Natural killer cell (primary cell): Measurements from ENCODE around the gene PCYT1A. TPM values are rescaled to one million over a fixed set of nuclear protein-coding genes. Genes with fewer than 3 reads are reported as not detected.
"Not testable (repeated sequence)": the region's sequence is repeated elsewhere in the genome, so short reads cannot be mapped to it uniquely, and the experiment has no call there.

Experiments used
- ATAC-seq, 3 donors: fragments of 150-1000 bp in 2 of 3; fragments of 200-7000 bp in 1 of 3; cut with Tn5 transposase; 1 replicate in 1 of 3; 2 replicates in 2 of 3; pipeline ENCODE4 v1.10.0; 2021; ENCODE audit warnings: mild to moderate bottlenecking in 2 of 3, moderate library complexity in 2 of 3
- DNase-seq, 2 donors: peaks; one replicate each; pipeline versions ENCODE4 v3.0.0 to v3.0.0-alpha.2; 2013 to 2021; ENCODE audit warnings: mixed read lengths in 1 of 2
- H3K27ac ChIP-seq: one replicate; pipeline ENCODE4 v1.5.1; 2013; ENCODE audit warnings: mild to moderate bottlenecking, low read length
- H3K27me3 ChIP-seq: one replicate; pipeline ENCODE4 v1.6.1; 2013; ENCODE audit warnings: low read length; ENCODE audit not compliant: control insufficient read depth, insufficient read depth
- H3K36me3 ChIP-seq: one replicate; pipeline ENCODE4 v1.6.1; 2013; ENCODE audit warnings: low read length; ENCODE audit not compliant: control insufficient read depth, insufficient read depth
- H3K4me1 ChIP-seq: one replicate; pipeline ENCODE4 v1.6.1; 2013; ENCODE audit warnings: low read length; ENCODE audit not compliant: control insufficient read depth, insufficient read depth
- H3K4me3 ChIP-seq: one replicate; pipeline ENCODE4 v1.5.1; 2013; ENCODE audit warnings: low read length
- H3K9me3 ChIP-seq: one replicate; pipeline ENCODE4 v1.6.1; 2013; ENCODE audit warnings: low read length; ENCODE audit not compliant: control insufficient read depth, insufficient read depth
- H3K27ac Mint-ChIP-seq, 2 donors: one replicate each; pipeline ENCODE4 v1.8.0; 2022; ENCODE audit warnings: mild to moderate bottlenecking in 2 of 2, mixed read lengths in 2 of 2, moderate library complexity in 1 of 2
- H3K27me3 Mint-ChIP-seq, 2 donors: one replicate each; pipeline ENCODE4 v1.8.0; 2022; ENCODE audit warnings: low read depth in 2 of 2, mixed read lengths in 2 of 2
- H3K36me3 Mint-ChIP-seq: one replicate; pipeline ENCODE4 v1.8.0; 2022; ENCODE audit warnings: mixed read lengths
- H3K4me1 Mint-ChIP-seq, 2 donors: one replicate each; pipeline ENCODE4 v1.8.0; 2022; ENCODE audit warnings: mixed read lengths in 2 of 2
- H3K4me3 Mint-ChIP-seq: one replicate; pipeline ENCODE4 v1.8.0; 2022; ENCODE audit warnings: mild to moderate bottlenecking, moderate library complexity, mixed read lengths
- H3K9me3 Mint-ChIP-seq, 2 donors: one replicate each; pipeline ENCODE4 v1.8.0; 2022; ENCODE audit warnings: mixed read lengths in 2 of 2
- WGBS: methylation state at CpG from one replicate; pipeline ENCODE4 v1.1.7; 2013; ENCODE audit warnings: missing lambda C conversion rate; ENCODE audit not compliant: insufficient coverage; 5-methylcytosine and 5-hydroxymethylcytosine counted together
- intact Hi-C: fragments of 100-400 bp; cut with micrococcal nuclease; formaldehyde crosslinking; loops from one replicate; pipeline ENCODE4 v1.14.2; 2022
- total RNA-seq, 4 donors: library from RNA; stranded (reverse); fragments of 120-200 nt in 1 of 4; gene quantifications; one replicate each; pipeline versions ENCODE4 v1.2.3 to v1.2.4, GENCODE V29; 2013 to 2022
- TF ChIP-seq, protein P1 (sequence below): fragments of 200-600 bp; IDR thresholded peaks from one replicate; pipeline ENCODE4 v1.8.0; 2022; ENCODE audit warnings: antibody characterized with exemption

Gene PCYT1A
- total RNA-seq, 3 donors from 2014 or later (not counting 1 experiment from before 2014, with no cell fraction given): 105 to 123 (median 110) TPM

GRCh38 chr3:196215493-196216020 is 72.0 kb downstream of the PCYT1A start:
- Histone ChIP-seq H3K36me3 (no peaks in the 10 kb centered on the region), H3K9me3 (no peaks in the 10 kb centered on the region), H3K4me3 (no peak overlapping the region), H3K27ac (no peak overlapping the region), H3K27me3 (no peaks in the 10 kb centered on the region), H3K4me1 (peaks cover 19% of the 10 kb centered on the region)
- peaks cover 14 to 16% of the 10 kb centered on the region in 2 donors for H3K4me1 Mint-ChIP-seq
- no peak for DNase-seq
- WGBS: 81% methylated on average over 10 of the region's 10 CpGs
- H3K27me3 Mint-ChIP-seq: no peaks in the 10 kb centered on the region
- no peak for ATAC-seq
- intact Hi-C loops: no loop called here
- no peaks in the 10 kb centered on the region for H3K9me3 Mint-ChIP-seq
- H3K27ac Mint-ChIP-seq: peak overlapping the region in 1 of 2 donors; percentile 15
- TF ChIP-seq, protein P1, sequence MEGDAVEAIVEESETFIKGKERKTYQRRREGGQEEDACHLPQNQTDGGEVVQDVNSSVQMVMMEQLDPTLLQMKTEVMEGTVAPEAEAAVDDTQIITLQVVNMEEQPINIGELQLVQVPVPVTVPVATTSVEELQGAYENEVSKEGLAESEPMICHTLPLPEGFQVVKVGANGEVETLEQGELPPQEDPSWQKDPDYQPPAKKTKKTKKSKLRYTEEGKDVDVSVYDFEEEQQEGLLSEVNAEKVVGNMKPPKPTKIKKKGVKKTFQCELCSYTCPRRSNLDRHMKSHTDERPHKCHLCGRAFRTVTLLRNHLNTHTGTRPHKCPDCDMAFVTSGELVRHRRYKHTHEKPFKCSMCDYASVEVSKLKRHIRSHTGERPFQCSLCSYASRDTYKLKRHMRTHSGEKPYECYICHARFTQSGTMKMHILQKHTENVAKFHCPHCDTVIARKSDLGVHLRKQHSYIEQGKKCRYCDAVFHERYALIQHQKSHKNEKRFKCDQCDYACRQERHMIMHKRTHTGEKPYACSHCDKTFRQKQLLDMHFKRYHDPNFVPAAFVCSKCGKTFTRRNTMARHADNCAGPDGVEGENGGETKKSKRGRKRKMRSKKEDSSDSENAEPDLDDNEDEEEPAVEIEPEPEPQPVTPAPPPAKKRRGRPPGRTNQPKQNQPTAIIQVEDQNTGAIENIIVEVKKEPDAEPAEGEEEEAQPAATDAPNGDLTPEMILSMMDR: no peak
- H3K4me3 Mint-ChIP-seq: no peak overlapping the region
- no peaks in the 10 kb centered on the region for H3K36me3 Mint-ChIP-seq

DNA sequence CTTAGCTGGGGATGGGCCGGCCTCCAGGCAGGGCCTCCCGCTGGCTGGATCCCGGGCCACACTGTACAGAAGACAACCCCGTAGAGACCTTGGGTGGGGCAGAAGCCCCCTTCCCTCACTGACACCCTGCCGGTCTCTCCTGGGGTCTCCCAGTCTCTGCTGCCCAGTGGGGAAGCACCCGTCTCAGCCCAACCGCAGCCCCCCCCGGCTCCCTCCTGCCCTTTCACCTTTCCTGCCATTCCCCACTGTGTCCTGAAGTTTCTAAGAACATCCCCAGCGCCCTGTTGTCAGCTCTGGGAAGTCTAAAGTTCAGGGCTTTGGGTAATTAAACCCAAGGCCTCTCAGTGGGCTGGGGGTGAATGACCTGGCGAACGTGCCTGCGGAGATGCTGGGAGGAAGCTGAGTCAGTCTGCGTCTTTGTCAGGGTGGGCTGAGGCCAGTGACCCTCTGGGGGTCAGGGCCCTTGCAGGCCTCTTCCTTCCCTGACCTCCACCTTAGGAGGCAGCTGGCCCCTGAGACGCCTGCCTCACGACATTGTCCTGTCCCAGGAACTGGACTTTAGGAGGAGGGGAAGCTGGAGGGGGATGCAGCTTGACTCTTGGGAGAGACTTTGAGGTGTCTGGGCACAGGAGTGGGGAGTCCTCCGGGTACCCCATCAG is 72.6 kb downstream of the PCYT1A start:
- WGBS: 87% methylated on average over 16 of the region's 16 CpGs
- DNase-seq: no peak

DNA sequence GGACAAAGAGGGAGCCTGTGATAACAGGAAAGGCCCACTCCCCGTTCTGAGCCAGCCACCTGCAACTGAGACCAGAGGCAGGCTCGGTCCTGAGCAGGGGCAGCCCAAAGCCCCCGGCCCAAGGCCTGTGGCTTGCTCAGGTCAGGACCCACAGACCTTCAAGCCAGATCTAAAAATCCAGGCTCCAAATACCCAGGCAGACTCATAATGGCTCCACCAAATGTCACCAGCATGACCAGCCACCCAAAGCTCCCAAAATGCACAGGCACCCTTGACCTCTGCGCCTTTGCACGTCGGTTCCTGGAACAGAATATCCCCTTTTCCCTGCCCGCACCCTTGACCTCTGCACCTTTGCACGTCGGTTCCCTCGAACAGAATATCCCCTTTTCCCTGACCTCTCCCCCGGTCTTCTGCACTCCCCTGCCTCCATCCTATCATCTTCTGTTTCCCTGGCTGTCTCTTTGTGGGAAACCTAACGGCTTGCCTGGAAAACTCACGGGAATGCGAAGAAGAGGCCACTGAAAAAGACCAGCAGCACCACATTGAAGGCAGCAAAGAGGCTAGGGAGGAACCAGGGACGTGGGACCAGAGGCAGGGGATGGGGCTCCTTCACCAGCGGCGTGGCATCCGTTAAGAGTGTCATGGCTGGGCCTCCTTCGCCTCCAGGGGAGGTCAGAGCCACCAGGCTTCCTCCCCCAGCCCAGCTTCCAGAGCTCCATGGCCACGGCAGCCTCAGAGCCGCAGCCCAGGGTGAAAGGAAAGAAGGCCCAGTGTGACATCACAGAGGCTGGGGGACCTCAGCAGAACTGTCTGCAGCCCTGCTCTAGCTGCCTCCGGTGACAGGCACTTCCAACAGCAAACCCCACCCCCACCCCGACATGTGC is 76.6 kb downstream of the PCYT1A start, which contains the start of gene ZDHHC19:
TSS of gene ZDHHC19 (minus strand) at position 728 of the 884 bp plus-strand sequence. CDS start at position 643, 85 bp downstream.
- Histone ChIP-seq H3K4me1 (peaks cover 14% of the 10 kb centered on the region), H3K9me3 (no peaks in the 10 kb centered on the region), H3K27ac (no peak within 1 kb of the TSS), H3K4me3 (no peak within 1 kb of the TSS), H3K36me3 (no peaks in the 10 kb centered on the region), H3K27me3 (no peaks in the 10 kb centered on the region)
- TF ChIP-seq, protein P1: no peak
- ATAC-seq (no peak), DNase-seq (no peak)
- no peaks in the 10 kb centered on the region for H3K9me3 Mint-ChIP-seq
- no peaks in the 10 kb centered on the region for H3K27me3 Mint-ChIP-seq
- peaks cover 5 to 12% of the 10 kb centered on the region in 2 donors for H3K4me1 Mint-ChIP-seq
- H3K36me3 Mint-ChIP-seq: no peaks in the 10 kb centered on the region
- intact Hi-C loops: no loop called here
- WGBS: 84% methylated on average over 21 of the region's 23 CpGs
- H3K4me3 Mint-ChIP-seq: no peak within 1 kb of the TSS
- no peak within 1 kb of the TSS for H3K27ac Mint-ChIP-seq

More for the DNA sequence above, 72.6 kb downstream of the PCYT1A start:
- Histone ChIP-seq H3K36me3 (no peaks in the 10 kb centered on the region), H3K27ac (no peak overlapping the region), H3K9me3 (no peaks in the 10 kb centered on the region), H3K4me3 (no peak overlapping the region), H3K27me3 (no peaks in the 10 kb centered on the region), H3K4me1 (peaks cover 13% of the 10 kb centered on the region)
- no peaks in the 10 kb centered on the region for H3K36me3 Mint-ChIP-seq
- no peaks in the 10 kb centered on the region for H3K9me3 Mint-ChIP-seq
- ATAC-seq: no peak
- intact Hi-C loops: no loop called here
- peaks cover 12% of the 10 kb centered on the region in 2 donors for H3K4me1 Mint-ChIP-seq
- H3K4me3 Mint-ChIP-seq: no peak overlapping the region
- no peaks in the 10 kb centered on the region for H3K27me3 Mint-ChIP-seq
- H3K27ac Mint-ChIP-seq: no peak overlapping the region
- TF ChIP-seq, protein P1: no peak

DNA sequence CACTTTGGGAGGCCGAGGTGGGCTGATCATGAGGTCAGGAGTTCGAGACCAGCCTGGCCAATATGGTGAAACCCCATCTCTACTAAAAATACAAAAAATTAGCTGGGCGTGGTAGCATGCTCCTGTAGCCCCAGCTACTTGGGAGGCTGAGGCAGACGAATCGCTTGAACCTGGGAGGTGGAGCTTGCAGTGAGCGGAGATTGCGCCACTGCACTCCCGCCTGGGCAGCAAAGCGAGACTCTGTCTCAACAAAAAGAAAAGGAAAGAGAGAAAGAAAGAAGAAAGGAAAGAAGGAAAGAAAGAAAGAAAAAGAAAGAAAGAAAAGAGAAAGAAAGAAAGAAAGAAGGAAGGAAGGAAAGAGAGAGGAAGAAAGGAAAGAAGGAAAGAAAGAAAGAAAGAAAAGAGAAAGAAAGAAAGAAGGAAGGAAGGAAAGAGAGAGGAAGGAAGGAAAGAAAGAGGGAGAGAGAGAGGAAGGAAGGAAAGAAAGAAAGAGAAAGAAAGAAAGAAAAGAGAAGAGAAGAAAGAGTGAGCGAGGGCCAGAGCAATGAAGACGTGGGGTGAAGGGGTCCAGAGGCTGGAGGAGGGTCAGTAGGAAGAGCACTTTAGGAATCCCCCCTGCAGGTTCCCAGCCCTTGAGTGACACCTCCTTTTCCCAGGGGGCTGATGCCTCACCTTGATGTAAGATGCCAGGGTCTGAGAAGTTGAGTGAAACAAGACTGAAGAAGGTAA is 77.4 kb downstream of the PCYT1A start:
- H3K9me3 ChIP-seq, H3K9me3 Mint-ChIP-seq, H3K4me3 ChIP-seq, H3K27ac ChIP-seq, H3K27me3 ChIP-seq, DNase-seq, H3K36me3 ChIP-seq, H3K27ac Mint-ChIP-seq, H3K4me3 Mint-ChIP-seq, ATAC-seq, H3K36me3 Mint-ChIP-seq, H3K27me3 Mint-ChIP-seq, intact Hi-C loops: not testable (repeated sequence)
- peaks cover 14% of the 10 kb centered on the region for H3K4me1 ChIP-seq
- peaks cover 5 to 12% of the 10 kb centered on the region in 2 donors for H3K4me1 Mint-ChIP-seq
- 86% methylated on average over 11 of the region's 11 CpGs for WGBS
